ENCODE data around the gene HOXA1.

The HOXA1 gene

GRCh38 chr7:27126596-27127327 is 31.0 kb upstream of the HOXA1 start:
- no peak for DNase-seq
- TF ChIP-seq GATA1 (IDR thresholded peaks at IDR 0.05; ENCODE audit: low read depth, low read length) (no peak), POLR2A (IDR thresholded peaks at IDR 0.05; ENCODE audit: low read length) (no peak)

GRCh38 chr7:27125986-27126394 is 30.2 kb upstream of the HOXA1 start:
- no peak for DNase-seq
- TF ChIP-seq GATA1 (IDR thresholded peaks at IDR 0.05; ENCODE audit: low read depth, low read length) (no peak), POLR2A (IDR thresholded peaks at IDR 0.05; ENCODE audit: low read length) (no peak)

- no peak for DNase-seq
- TF ChIP-seq POLR2A (IDR thresholded peaks at IDR 0.05; ENCODE audit: low read length), result no peak
- no peak for TF ChIP-seq GATA1 (IDR thresholded peaks at IDR 0.05; ENCODE audit: low read depth, low read length)
Measured at GRCh38 chr7:27124902-27125689, 29.3 kb upstream of the HOXA1 start.

- TF ChIP-seq GATA1 (IDR thresholded peaks at IDR 0.05; ENCODE audit: low read depth, low read length) (no peak), POLR2A (IDR thresholded peaks at IDR 0.05; ENCODE audit: low read length) (no peak)
- no peak for DNase-seq
Measured at GRCh38 chr7:27124096-27124901, 28.5 kb upstream of the HOXA1 start.

GRCh38 chr7:27123477-27124053 is 27.8 kb upstream of the HOXA1 start:
- TF ChIP-seq POLR2A (IDR thresholded peaks at IDR 0.05; ENCODE audit: low read length) (no peak), GATA1 (IDR thresholded peaks at IDR 0.05; ENCODE audit: low read depth, low read length) (no peak)
- DNase-seq, result no peak

- TF ChIP-seq POLR2A (IDR thresholded peaks at IDR 0.05; ENCODE audit: low read length), result no peak
- TF ChIP-seq GATA1 (IDR thresholded peaks at IDR 0.05; ENCODE audit: low read depth, low read length), result no peak
- DNase-seq, result no peak
Measured at GRCh38 chr7:27123007-27123476, 27.2 kb upstream of the HOXA1 start.

- no peak for TF ChIP-seq POLR2A (IDR thresholded peaks at IDR 0.05; ENCODE audit: low read length)
- no peak for TF ChIP-seq GATA1 (IDR thresholded peaks at IDR 0.05; ENCODE audit: low read depth, low read length)
- DNase-seq, result no peak
Measured at GRCh38 chr7:27122077-27122910, 26.5 kb upstream of the HOXA1 start.

GRCh38 chr7:27121684-27122076 is 25.9 kb upstream of the HOXA1 start:
- DNase-seq, result no peak
- TF ChIP-seq GATA1 (IDR thresholded peaks at IDR 0.05; ENCODE audit: low read depth, low read length) (no peak), POLR2A (IDR thresholded peaks at IDR 0.05; ENCODE audit: low read length) (no peak)

GRCh38 chr7:27119412-27119911 is 23.7 kb upstream of the HOXA1 start:
- DNase-seq, result no peak
- TF ChIP-seq GATA1 (IDR thresholded peaks at IDR 0.05; ENCODE audit: low read depth, low read length) (no peak), POLR2A (IDR thresholded peaks at IDR 0.05; ENCODE audit: low read length) (no peak)

GRCh38 chr7:27118580-27118979 is 22.8 kb upstream of the HOXA1 start:
- DNase-seq, result no peak
- TF ChIP-seq POLR2A (IDR thresholded peaks at IDR 0.05; ENCODE audit: low read length) (no peak), GATA1 (IDR thresholded peaks at IDR 0.05; ENCODE audit: low read depth, low read length) (no peak)

GRCh38 chr7:27117887-27118491 is 22.2 kb upstream of the HOXA1 start:
- no peak for DNase-seq
- TF ChIP-seq POLR2A (IDR thresholded peaks at IDR 0.05; ENCODE audit: low read length), result no peak
- TF ChIP-seq GATA1 (IDR thresholded peaks at IDR 0.05; ENCODE audit: low read depth, low read length), result no peak

All from erythroblast (primary cell).